HG03159 (cell line): ENCODE measurements around the gene RUVBL2.

ENCODE experiments used
- ATAC-seq: cut with Tn5 transposase; IDR thresholded peaks from one replicate; pipeline ENCODE4 v1.9.1; 2021; ENCODE audit warnings: mild to moderate bottlenecking, moderate library complexity; ENCODE audit not compliant: unreplicated experiment

Gene RUVBL2

DNA sequence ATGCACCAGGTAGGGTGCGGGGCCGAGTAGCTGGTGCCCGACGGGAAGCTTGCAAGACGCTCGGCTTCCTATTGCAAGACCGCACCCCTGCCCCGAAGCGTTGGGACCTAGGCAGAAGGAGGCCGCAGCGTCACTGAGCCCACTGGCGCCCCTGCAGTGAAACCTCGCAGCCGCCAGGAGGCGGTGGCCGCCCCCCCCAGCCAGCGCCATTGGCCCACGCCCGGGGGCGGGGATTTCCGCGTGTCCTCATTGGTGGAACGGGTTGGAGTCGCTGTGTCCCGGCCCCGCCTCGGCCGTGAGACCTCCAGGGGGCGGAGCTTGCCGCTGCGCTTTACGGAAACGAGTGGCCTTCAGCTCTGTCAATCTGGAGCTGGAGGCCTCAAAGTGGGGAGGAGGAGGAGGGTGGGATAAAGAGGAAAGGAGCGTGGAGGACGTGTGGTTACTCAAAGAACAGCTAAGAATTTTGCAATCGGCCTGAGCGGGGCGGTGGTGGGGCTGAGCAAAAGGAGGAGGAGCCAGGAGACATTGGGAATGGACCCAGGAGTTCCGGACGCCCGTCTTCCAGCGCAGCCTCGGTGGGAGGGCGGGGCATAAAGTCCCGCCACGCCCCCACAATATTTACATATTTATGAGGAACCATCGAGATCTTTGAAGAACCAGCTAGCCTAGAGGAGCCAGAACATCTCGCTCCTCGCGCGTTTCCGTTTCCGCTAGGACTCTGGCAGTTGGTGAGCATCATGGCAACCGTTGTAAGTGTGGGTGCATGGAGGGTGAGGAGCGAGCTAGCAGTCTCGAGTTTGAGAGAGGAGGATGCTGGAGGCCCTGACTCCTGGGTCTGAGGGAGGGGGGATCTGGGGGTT, at the start of gene RUVBL2, which contains the start of gene GYS1:
Gene RUVBL2, plus strand, starts transcription at position 713 of the 860 bp plus-strand sequence. Its CDS starts 25 bp downstream, at position 738.
Gene GYS1, minus strand, starts transcription at position 135 of the 860 bp plus-strand sequence. CDS start 197 bp downstream, outside the sequence.
- ATAC-seq = peak; percentile 84

DNA sequence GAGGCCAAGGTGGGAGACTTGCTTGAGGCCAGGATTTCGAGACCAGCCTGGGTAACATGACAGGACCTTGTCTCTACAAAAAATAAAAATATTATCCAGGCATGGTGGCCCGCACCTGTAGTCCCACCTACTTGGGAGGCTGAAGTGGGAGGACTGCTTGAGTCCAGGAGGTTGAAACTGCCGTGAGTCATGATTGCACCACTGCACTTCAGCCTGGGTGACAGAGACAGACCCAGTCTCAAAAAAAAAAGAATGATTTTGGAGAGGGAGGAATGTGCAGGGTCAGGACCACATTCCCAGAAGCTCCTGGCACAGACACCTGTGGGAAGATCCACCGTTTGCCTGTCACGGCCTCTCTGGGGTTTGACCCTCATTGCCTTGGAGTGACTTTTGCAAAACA, 48.3 kb upstream of the RUVBL2 start:
- ATAC-seq = no peak

DNA sequence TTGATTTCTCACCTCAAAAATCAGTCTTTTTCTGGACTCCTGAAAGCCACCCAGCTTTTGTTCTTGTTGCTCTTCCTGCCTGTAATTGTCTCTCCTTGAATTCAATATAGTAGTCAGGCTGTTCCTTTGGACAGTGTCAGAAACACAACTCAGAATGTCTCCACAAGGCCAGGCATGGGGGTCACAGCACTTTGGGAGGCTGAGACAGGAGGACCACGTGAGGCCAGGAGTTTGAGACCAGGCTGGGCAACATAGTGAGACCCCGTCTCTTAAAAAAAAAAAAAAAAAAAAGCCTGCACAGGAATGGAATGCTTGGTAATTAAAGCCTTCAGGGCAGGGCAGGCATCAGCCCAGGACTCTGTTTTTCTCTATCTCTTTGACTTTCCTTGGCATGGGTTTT, 47.9 kb upstream of the RUVBL2 start:
- ATAC-seq = no peak

DNA sequence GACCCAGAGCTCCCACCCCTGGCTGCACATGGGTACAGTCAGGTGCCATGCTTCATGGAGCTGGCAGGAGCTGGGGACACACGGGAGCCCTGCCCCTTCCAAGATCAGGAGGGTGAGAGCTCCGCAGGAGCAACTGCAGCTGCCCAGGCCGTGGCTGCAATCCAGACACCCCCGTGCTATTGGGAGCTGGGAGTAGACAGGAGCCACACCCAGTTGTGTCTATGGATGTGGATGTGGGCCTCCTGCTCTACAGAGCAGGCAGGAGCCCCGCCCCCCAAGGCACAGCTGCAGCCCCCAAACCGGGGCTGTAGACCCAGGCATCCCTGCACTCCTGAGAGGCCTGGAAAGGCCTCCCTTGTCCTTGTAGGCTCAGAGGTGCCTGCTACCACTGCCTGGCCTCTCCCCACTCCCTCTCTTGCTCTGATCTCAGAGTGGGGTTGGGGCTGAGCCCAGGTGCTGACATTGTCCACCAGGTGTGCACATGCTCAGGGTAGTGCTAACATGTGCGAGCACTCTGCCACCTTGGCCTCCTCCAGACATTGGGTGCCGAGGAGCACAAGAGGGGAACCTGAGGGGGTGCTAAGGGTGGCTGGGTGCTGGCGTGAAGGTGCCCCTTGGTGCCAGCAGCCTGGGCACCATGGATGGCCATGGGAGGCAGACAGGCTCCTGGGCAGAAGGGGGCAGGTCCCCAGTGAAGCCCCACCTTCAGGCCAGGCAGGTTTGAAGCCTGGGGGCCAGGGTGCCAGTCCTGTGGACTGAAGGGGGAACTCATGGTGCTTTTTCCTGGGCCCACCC, 47.0 kb upstream of the RUVBL2 start:
- no peak for ATAC-seq

DNA sequence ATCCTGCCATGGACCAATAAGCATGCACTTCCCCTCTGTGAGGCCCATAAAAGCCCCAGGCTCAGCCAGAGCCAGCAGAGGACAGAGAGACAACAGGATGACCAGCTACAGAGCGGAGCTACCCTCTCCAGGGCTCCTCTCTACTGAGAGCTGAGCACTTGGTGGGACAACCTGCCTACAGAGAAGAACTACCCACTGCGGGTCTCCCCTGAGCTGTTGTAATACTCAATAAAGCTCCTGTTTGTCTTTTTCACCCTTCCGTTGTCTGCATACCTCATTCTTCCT, 46.5 kb upstream of the RUVBL2 start:
- no peak for ATAC-seq

DNA sequence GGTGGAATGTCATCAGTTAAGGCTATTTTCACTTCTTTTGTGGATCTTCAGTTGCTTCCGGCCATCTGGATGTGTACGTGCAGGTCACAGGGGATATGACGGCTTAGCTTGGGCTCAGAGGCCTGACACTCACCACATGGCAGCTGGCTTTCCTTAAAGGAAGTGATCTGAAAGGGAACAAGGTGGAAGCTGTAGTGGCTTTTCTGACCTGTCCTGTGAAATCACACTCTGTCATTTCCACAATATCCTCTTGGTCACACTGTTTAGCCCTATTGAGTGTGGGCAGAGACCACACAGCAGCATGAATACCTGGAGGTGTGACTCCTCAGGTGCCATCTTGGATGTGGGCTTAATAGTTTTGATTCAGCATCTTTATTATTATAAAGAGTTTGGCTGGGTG, 43.5 kb upstream of the RUVBL2 start:
- no peak for ATAC-seq

DNA sequence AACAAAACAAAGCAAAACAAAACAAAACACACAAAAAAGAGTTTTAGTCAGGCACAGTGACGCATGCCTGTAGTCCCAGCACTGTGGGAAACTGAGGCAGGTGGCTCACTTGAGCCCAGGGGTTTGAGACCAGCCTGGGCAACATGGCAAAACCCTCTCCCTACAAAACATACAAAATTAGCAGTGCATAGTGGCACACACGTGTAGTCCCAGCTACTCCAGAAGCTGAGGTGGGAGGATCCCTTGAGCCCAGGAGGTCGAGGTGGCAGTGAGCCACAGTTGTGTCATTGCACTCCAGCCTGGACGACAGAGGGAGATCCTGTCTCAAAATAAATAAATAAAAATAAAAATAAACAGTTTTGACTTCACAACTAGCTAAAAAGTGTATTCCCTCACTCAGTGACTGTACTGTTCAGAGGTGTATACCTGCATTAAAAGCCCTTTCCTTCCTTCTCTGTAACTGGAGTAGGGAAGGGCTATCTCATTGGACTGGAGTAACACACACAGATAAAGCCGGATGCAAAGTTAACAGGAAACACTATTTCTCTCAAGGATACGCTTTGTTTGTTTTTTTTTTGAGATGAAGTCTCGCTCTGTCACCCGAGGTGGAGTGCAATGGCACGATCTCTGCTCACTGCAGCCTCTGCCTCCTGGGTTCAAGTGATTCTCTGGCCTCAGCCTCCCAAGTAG, 42.7 kb upstream of the RUVBL2 start:
- no peak for ATAC-seq

DNA sequence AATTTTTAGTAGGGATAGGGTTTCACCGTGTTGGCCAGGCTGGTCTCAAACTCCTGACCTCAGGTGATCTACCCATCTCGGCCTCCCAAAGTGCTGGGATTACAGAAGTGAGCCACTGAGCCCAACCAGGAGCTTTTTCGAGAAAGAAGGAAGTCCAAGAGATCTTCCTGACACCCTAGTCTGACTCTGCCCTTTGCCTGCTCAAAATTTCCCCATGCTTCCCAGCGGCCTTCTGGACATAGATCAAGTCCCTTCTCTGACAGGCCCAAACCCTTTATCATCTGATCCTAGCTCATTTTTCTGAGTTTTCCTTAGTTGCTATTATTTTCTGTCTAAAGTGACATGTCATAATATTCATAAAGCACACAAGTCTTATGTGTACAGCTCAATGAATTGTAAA, 40.5 kb upstream of the RUVBL2 start:
- no peak for ATAC-seq

DNA sequence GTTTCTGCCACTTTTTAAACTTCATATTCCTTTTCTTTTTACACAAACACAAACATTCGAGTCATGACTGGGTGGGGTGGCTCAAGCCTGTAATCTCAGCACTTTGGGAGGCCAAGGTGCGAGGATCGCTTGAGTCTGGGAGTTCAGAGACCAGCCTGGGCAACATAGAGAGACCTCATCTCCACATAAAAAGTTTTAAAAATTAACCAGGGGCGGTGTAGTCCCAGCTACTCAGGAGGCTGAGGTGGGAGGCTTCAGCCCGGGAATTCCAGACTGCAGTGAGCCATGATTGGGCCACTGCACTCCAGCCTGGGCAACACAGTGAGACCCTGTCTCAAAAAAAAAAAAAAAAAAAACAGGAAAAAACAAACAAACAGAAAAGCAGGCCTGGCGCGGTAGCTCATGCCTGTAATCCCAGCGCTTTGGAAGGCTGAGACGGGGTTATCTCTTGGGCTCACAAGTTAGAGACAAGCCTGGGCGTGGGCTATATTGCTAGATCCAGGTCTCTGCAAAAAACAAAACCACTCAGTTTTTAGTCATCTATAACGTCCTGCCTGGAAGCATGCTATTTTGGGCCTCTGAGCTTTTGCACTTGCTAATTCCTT, 39.6 kb upstream of the RUVBL2 start:
- no peak for ATAC-seq

DNA sequence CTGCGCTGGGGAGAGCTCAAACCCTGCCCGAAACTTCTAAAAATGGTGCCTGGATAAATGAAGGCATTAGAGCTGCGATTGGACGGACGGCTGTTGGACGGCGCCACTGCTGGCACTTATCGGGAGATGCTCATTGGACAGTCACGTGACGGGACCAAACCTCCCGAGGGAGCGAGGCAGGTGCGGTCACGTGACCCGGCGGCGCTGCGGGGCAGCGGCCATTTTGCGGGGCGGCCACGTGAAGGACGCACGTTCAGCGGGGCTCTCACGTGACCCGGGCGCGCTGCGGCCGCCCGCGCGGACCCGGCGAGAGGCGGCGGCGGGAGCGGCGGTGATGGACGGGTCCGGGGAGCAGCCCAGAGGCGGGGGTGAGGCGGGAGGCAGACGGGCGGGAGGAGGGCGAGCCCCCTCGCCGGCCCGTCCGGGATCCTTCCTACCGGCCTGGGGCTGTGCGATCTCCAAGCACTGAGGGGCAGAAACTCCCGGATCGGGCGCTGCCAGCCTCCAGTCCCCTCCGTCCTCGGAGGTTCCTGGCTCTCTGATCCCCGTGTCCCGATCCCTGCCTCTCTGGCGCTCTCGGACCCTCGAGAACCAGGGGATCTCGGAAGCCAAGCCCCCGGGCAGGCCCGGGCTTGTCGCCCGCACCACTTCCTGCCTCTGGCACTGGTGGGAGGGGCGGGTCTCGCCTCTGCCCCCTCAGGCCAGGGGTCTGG, 38.9 kb upstream of the RUVBL2 start, which contains the start of gene BAX:
Gene BAX, plus strand, starts transcription at position 281 of the 713 bp plus-strand sequence. Its CDS starts 54 bp downstream, at position 335.
- ATAC-seq = peak; percentile 76

DNA sequence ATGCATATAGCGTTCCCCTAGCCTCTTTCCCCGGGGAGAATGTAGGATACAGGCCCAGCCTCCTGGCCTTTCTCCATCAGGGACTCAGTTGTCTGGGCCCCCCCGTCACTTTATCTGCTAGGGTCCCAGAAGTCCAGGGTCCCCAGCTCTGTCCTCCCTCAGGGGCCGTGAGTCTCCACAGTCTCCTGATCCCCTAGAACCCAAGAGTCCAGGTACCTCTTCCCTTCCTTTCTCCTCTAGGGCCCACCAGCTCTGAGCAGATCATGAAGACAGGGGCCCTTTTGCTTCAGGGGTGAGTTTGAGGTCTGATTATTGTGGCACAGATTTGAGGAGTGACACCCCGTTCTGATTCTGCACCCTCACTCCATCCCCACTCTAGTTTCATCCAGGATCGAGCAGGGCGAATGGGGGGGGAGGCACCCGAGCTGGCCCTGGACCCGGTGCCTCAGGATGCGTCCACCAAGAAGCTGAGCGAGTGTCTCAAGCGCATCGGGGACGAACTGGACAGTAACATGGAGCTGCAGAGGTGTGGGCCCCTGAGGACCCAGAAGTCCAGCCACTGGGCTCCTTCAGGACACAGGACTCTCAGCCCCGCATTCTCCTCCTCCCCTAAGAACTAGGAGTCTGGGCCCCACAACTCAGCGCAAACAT, 38.3 kb upstream of the RUVBL2 start:
- no peak for ATAC-seq

DNA sequence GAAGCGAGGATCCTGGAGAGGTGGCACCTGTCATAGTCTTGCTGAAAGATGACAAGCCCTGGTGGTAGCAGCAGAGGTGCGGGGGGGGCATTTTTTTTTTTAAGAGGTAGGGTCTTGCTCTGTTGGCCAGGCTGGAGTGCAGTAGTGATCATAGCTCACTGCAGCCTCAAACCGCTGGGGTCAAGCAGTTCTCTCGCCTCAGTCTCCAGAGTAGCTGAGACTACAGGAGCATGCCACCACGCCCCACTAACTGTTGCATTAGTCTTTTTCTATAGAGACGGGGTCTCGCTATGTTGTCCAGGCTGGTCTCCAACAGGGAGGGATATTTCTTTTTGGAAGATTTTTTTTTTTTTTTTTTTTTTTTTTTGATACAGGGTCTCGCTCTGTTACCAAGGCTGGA, 35.7 kb upstream of the RUVBL2 start:
- ATAC-seq = no peak

DNA sequence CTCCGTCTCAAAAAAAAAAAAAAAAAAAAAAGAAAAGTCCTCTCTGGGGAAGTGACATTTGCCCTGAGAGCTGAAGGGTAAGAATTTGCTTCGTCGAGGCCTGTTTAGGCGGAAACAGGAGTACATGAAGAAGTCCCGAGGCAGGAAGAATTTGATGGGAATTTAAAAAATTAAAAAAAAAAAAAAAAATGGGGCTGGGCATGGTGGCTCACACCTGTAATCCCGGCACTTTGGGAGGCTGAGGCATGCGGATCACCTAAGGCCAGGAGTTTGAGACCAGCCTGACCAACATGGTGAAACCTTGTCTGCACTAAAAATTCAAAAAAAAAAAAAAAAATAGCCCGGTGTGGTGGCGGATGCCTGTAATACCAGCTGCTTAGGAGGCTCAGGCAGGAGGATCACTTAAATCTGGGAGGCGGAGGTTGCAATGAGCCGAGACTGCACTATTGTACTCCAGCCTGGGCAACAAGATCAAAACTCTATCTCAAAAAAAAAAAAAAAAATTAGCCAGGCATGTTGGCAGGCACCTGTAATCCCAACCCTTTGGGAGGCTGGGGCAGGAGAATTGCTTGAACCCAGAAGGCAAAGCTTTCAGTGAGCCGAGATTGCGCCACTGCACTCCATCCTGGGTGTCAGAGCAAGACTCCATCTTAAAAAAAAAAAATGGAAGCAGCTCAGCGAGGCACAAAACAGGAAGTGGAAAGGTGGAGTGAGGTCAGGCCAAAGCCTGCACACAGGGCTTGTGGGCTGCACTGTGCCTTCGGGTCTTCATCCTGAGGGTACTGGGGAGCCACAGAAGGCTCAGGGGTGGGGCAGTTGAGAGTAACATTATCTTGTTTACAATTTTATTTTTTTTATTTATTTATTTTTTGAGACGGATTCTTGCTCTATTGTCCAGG, 34.1 kb upstream of the RUVBL2 start:
- no peak for ATAC-seq

DNA sequence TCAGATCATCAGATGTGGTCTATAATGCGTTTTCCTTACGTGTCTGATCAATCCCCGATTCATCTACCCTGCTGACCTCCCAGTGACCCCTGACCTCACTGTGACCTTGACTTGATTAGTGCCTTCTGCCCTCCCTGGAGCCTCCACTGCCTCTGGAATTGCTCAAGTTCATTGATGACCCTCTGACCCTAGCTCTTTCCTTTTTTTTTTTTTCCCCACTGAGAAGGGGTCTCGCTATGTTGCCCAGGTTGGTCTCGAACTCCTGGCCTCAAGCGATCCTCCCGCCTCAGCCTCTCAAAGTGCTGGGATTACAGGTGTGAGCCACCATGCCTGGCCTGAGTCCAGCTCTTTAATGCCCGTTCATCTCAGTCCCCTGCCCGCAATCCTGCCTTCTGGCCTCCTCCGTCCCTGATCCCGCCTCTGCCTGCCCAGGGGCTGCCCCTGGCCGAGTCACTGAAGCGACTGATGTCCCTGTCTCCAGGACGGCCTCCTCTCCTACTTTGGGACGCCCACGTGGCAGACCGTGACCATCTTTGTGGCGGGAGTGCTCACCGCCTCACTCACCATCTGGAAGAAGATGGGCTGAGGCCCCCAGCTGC, 32.5 kb upstream of the RUVBL2 start:
- ATAC-seq = no peak

DNA sequence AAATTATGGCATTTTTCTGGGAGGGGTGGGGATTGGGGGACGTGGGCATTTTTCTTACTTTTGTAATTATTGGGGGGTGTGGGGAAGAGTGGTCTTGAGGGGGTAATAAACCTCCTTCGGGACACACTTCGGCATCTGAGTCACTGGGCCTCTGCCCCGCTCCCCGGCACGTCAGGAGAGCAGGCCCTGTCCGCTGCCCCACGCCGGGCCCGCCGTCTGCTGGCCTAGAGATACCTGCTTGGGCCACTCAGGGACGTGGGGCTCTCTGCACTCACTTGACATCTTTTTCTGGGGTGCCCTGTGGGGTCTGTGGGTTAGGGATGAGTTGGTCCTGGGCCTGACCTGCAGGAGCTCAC, 32.0 kb upstream of the RUVBL2 start:
- no peak for ATAC-seq

DNA sequence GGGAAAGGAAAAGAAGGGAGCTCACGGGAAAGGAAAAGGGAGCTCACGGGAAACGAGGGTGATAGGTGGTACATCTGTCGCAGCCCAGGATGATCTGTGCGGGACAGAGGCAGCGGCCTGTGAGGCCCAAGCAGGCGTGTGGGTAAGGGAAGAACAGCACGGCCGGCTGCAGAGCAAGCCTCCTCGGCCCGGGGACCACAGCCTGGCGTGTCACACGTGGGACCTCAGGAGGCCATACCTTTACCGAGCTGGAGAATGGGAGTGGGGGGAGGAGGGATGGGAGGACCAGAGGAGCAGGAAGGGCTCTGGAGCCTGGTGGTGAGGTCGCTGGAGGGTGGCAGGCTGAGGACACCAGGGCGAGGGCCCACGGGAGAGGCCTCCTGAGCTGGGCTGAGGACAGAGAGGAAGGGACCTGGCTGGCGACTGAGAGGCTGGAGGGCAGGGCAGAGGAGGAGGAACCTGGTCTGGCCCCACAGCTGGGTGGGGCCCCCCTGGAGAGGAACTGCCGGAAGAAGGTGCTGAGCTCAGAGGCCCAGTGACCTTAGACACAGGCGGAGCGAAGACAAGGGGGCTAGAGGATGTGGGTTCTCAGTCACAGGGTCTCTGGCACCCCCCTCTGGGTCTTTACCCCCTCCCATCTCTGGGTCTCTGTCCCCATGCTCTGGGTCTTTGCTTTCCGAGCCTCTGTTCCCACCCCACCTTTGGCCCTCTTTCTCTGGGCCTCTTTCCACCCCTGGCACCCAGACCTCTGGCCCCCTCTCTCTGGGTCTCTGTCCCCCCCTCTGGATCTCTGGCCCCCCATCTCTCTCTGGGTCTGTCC, 31.4 kb upstream of the RUVBL2 start:
- ATAC-seq = no peak

DNA sequence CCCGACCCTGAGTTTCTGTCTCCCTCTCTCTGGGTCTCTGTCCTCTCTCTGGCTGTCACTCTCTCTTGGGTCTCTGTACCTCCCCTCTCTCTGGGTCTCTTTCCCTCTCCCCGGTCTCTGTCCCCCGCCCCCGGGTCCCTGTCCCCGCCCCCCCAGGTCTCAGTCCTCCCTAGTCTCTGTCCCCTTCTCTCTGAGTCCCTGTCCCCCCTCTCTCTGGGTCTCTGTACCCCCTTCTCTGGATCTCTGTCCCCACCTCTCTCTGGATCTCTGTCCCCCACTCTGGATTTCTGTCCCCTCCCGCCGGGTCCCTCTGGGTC, 30.9 kb upstream of the RUVBL2 start:
- no peak for ATAC-seq
